A549 (cell line): ENCODE results near the gene CTXN1.

Experiments
- CEBPB ChIP-seq, 2 experiments: fragments of >200 bp in 1 of 2; sonication (Bioruptor Twin) in 1 of 2; formaldehyde crosslinking in 1 of 2; IDR thresholded peaks; 2 replicates each; pipeline ENCODE4 v1.6.1; 2012 to 2016
- CTCF ChIP-seq: fragments of >200 bp; sonication (Bioruptor Twin); formaldehyde crosslinking; IDR thresholded peaks from 3 replicates; pipeline ENCODE4 v1.5.1; 2016
- EP300 ChIP-seq, 2 experiments: fragments of >200 bp; sonication (Bioruptor Twin); formaldehyde crosslinking; IDR thresholded peaks; 2 replicates in 1 of 2; 3 replicates in 1 of 2; pipeline ENCODE4 v1.6.1; 2016 to 2017
- HOXA7 ChIP-seq: fragments of 250-450 bp; sonication (Bioruptor Pico); IDR thresholded peaks from 2 replicates; pipeline ENCODE4 v1.5.0; 2020; ENCODE audit warnings: mild to moderate bottlenecking, moderate library complexity
- RCOR1 ChIP-seq: fragments of 150-350 bp; IDR thresholded peaks from 2 replicates; pipeline ENCODE4 v1.6.1; 2014; ENCODE audit warnings: antibody characterized with exemption, low read length, low read depth
- TP53 ChIP-seq: fragments of 250-450 bp; sonication (Bioruptor Pico); IDR thresholded peaks from 2 replicates; pipeline ENCODE4 v1.5.0; 2021; ENCODE audit warnings: mild to moderate bottlenecking, moderate library complexity

GRCh38 chr19:7877249-7877836 lies 48.6 kb downstream of the CTXN1 start:
- no peak for TF ChIP-seq CTCF
- TF ChIP-seq EP300 (IDR thresholded peaks at IDR 0.05) = no peak
- no peak for TF ChIP-seq HOXA7 (CRISPR knock-in tag)
- TF ChIP-seq CEBPB (IDR thresholded peaks at IDR 0.05) = no peak
- TF ChIP-seq TP53 (CRISPR knock-in tag) = no peak
- TF ChIP-seq RCOR1 = no peak
